Measurements from ENCODE around the gene STAP1.

STAP1 gene

DNA sequence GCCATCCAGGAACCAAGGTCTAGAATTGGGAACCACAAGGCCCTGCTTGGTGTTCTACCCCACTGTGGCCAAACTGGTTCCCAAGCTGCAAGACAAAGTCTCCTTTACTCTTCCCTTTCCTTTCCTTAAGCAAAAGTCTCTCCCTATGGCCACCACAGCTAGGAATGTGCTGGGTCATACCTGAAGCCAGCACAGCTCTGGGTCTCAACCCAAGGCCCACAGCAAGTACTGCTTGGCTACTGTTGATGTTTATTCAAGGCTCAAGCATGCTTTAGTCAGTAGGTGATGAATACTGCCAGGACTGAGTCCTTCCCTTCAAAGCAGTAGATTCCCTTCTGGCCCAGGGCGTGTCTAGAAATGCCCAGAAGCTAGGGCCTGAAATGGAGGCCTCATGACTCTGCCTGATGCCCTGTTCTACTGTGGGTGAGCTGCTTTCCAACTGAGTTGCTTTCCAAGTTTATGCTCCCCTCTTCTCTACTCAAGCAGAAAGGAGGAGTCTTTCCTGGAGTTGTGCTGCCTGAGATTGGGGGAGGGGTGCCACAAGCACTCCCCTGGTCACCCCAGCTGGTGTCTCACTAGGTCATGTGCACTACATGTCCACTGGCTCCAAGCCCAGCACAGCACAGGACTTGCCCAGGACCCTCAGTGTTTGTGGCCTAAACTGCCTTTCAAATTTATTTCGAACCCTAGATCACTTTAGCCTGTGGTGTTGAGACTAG is 44.9 kb downstream of the STAP1 start:
- CTCF ChIA-PET: no interaction called here
- no peak for DNase-seq (ENCODE audit: low read depth, low spot score)
- POLR2A ChIA-PET: no interaction called here
- H3K4me3 ChIP-seq (ENCODE audit: low read depth, low read length): no peak overlapping the region
- TF ChIP-seq, protein P1, sequence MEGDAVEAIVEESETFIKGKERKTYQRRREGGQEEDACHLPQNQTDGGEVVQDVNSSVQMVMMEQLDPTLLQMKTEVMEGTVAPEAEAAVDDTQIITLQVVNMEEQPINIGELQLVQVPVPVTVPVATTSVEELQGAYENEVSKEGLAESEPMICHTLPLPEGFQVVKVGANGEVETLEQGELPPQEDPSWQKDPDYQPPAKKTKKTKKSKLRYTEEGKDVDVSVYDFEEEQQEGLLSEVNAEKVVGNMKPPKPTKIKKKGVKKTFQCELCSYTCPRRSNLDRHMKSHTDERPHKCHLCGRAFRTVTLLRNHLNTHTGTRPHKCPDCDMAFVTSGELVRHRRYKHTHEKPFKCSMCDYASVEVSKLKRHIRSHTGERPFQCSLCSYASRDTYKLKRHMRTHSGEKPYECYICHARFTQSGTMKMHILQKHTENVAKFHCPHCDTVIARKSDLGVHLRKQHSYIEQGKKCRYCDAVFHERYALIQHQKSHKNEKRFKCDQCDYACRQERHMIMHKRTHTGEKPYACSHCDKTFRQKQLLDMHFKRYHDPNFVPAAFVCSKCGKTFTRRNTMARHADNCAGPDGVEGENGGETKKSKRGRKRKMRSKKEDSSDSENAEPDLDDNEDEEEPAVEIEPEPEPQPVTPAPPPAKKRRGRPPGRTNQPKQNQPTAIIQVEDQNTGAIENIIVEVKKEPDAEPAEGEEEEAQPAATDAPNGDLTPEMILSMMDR (IDR thresholded peaks at IDR 0.05; ENCODE audit: insufficient read depth, low read length, missing control alignments): no peak

DNA sequence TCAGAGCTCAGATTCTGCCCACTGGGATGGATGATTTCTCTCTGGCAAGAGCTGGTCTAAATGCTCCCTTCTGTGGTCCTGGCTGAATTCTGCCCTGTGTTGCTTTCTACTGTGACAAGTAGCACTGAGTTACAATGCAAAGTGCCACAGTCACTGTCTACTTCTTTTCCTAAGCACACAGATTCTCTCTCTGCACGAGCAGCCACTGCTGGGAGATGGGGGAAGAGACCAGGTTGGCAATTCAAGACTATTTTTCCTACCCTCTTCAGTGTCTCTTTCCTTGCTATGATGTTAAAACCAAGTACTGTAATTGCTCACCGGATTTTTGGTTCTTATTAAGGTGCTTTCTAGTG is 45.5 kb downstream of the STAP1 start:
- ChIA-PET CTCF (no interaction called here), POLR2A (no interaction called here)
- no peak overlapping the region for H3K4me3 ChIP-seq (ENCODE audit: low read depth, low read length)
- TF ChIP-seq, protein P1 (IDR thresholded peaks at IDR 0.05; ENCODE audit: insufficient read depth, low read length, missing control alignments): no peak
- DNase-seq (ENCODE audit: low read depth, low spot score): no peak

DNA sequence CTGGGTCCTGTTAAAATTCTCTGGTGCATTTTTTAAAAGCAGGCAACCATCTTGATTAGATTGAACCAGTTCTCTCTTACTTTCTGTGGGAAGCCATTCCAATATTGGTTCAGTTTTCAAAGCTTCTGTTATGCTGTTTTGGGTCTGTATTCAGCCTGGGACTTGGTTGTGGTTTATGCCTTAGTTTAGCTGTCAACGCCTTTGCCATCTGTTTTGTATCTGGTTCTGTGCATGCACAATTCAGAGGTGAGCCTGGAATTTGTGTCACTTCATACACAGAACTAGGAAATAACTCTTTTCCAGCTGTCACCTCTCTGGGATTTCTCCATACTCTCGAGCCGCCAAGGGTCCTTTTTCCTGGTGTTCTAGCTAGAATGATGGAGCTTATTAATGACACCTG is 46.2 kb downstream of the STAP1 start:
- DNase-seq (ENCODE audit: low read depth, low spot score): no peak
- TF ChIP-seq, protein P1 (IDR thresholded peaks at IDR 0.05; ENCODE audit: insufficient read depth, low read length, missing control alignments): no peak
- CTCF ChIA-PET: no interaction called here
- POLR2A ChIA-PET: no interaction called here
- H3K4me3 ChIP-seq (ENCODE audit: low read depth, low read length): no peak overlapping the region

DNA sequence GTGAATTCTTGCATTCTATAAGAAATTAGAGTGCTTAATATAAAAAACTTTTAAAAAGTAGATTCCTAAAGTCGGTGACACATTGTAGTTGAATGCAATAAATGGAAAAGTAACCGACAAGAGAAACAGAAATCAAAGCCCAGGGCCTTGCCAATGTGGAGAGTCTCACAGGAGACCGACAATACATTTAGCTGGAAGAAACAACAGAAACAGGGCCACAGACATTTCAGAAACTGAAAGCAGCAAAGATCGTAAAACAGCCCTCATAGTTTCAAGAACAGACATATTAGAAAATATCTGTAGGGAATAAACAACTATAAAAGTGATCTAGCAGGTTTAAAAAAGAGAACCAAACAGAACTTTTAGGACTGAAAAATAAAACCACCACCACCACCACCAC is 49.5 kb downstream of the STAP1 start:
- TF ChIP-seq, protein P1 (IDR thresholded peaks at IDR 0.05; ENCODE audit: insufficient read depth, low read length, missing control alignments): no peak
- POLR2A ChIA-PET: no interaction called here
- CTCF ChIA-PET: no interaction called here
- H3K4me3 ChIP-seq (ENCODE audit: low read depth, low read length): no peak overlapping the region
- no peak for DNase-seq (ENCODE audit: low read depth, low spot score)

DNA sequence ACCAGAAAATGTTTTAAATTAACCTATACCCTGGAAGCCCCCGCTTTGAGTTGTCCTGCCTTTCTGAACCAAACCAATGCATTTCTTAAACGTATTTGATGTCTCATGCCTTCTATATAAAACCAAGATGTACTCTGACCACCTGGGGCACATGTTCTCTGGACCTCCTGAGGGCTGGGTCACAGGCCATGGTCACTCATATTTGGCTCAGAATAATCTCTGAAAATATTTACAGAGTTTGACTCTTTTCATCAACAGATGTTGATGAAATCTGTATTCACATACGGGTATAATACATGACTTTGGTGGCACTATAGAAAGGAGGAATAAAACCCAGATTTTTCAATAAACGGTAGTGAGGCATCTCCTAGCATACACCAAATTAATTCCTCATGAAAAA is 55.7 kb downstream of the STAP1 start:
- CTCF ChIA-PET: no interaction called here
- POLR2A ChIA-PET: interaction anchor here (0.6 kb wide), 1 partner anchor 31 kb away, joined by 4 read pairs; no protein-coding TSS in a partner anchor
- TF ChIP-seq, protein P1 (IDR thresholded peaks at IDR 0.05; ENCODE audit: insufficient read depth, low read length, missing control alignments): no peak
- no peak for DNase-seq (ENCODE audit: low read depth, low spot score)
- no peak overlapping the region for H3K4me3 ChIP-seq (ENCODE audit: low read depth, low read length)

DNA sequence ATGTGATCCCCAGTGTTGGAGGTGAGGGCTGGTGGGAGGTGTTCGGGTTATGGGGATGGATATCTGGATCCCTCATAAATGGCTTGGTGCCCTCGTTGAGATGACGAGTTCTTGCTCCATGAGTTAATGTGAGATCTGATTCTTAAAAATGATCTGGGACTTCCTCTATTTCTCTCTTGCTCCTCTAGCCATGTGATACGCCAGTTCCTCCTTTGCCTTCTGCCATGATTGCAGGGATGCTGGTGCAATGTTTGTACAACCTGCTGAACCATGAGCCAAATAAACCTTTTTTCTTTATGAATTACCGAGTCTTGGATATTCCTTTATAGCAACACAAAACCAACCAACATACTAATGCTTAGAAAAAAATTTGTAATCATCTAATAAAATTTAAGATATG is 56.6 kb downstream of the STAP1 start:
- no peak overlapping the region for H3K4me3 ChIP-seq (ENCODE audit: low read depth, low read length)
- ChIA-PET POLR2A (no interaction called here), CTCF (no interaction called here)
- DNase-seq (ENCODE audit: low read depth, low spot score): no peak
- TF ChIP-seq, protein P1 (IDR thresholded peaks at IDR 0.05; ENCODE audit: insufficient read depth, low read length, missing control alignments): no peak
